ENCODE results near the gene ATP8A1.
A peak's percentile ranks its signal among the peaks of the same experiment; 100 is the strongest.

ATP8A1 gene

DNA sequence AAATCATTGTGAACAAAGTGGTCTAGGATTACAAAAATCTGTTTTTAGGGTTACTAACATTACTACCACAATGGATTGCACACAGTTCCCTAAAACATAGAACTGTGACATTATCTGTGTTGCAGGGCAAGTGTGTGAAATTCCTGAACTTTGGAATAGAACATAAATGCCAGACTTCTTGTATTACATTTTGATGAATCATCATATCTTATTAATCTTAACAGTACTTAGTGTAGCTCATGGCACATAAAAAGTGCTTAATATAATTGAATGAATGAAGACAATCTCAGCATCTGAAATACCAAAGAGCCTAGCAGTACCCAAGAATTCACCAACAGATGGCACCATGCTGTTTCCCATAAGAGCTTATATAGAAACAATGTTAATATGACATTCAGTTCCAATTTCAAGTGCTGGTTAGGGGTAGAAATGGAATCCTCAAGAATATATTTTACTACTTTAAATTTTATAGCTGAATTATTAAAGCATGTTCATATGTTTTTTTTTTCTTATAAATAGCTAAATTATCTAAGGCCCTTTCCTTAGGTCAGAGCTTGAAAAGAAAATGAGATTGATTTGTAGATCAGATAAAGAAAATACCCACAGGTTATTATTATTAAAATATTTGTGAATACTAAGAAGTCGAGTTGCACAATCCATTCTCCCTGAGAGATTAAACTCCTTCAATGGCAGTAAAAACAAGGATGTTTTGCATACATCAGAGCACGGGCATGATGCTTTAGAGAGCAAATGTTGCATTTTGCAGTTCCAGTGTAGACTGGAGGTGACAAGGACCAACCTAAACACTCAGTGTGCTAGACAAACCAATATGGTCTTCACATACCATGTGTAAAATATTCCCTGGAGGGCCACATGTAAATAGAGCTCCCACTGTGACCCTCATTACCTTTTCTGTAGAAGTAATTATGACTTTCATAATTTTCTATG is 285.3 kb downstream of the ATP8A1 start:
- Histone ChIP-seq H3K4me1 (ENCODE audit: control insufficient read depth in 1 of 2, insufficient read depth in 2 of 2, low read length in 2 of 2) (no peaks in the 10 kb centered on the region), H3K36me3 (ENCODE audit: control insufficient read depth in 1 of 2, insufficient read depth in 2 of 2, low read length in 2 of 2) (no peaks in the 10 kb centered on the region), H3K27ac (ENCODE audit: low read length) (no peak overlapping the region), H3K9me3 (ENCODE audit: control insufficient read depth in 1 of 2, low read length in 2 of 2) (no peaks in the 10 kb centered on the region), H3K27me3 (ENCODE audit: low read depth, low read length) (no peaks in the 10 kb centered on the region), H3K4me3 (ENCODE audit: low read depth in 1 of 2, low read length in 2 of 2) (no peak overlapping the region)

DNA sequence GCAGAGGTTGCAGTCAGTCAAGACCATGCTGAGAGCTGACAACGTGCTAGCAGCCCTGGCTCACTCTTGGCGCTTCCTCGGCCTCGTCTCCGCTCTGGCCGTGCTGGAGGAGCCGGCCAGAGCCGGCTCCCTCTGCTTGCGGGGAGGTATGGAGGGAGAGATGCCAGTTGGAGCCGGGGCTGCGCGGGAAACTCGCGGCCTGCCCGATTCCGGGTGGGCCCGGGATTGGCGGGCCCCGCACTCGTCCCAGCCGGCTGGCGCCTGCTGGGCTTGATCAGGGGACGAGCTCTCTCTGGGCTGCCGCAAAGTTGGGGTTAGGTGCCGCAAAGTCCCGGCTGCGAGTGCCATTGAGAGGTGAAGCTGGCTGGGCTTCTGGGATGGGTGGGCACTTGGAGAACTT is 287.4 kb downstream of the ATP8A1 start:
- Histone ChIP-seq H3K27me3 (ENCODE audit: low read depth, low read length) (no peaks in the 10 kb centered on the region), H3K27ac (ENCODE audit: low read length) (no peak overlapping the region), H3K4me1 (ENCODE audit: control insufficient read depth in 1 of 2, insufficient read depth in 2 of 2, low read length in 2 of 2) (no peaks in the 10 kb centered on the region), H3K9me3 (ENCODE audit: control insufficient read depth in 1 of 2, low read length in 2 of 2) (no peaks in the 10 kb centered on the region), H3K4me3 (ENCODE audit: low read depth in 1 of 2, low read length in 2 of 2) (no peak overlapping the region), H3K36me3 (ENCODE audit: control insufficient read depth in 1 of 2, insufficient read depth in 2 of 2, low read length in 2 of 2) (no peaks in the 10 kb centered on the region)

DNA sequence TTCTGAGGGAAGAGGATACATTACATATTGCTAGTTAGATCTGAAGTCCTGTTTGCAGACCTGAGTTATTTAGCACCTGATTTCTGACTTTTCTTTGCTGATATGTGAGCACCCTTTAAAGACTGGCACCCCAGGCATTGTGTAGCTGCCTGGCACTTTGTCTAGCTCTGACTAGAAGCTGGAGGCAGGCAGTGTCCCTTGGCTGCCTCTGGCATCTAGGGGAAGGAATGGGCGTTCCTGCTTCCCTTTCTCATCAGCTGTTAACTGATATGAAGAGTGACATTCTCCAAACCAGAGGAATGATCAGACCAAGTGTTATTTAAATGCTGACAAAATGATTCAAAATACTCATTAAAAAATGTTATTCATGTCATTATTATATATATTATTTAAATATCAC is 289.9 kb downstream of the ATP8A1 start:
- Histone ChIP-seq H3K9me3 (ENCODE audit: control insufficient read depth in 1 of 2, low read length in 2 of 2) (peaks cover 0 to 3% of the 10 kb centered on the region in 2 donors), H3K27me3 (ENCODE audit: low read depth, low read length) (no peaks in the 10 kb centered on the region), H3K4me1 (ENCODE audit: control insufficient read depth in 1 of 2, insufficient read depth in 2 of 2, low read length in 2 of 2) (no peaks in the 10 kb centered on the region), H3K27ac (ENCODE audit: low read length) (no peak overlapping the region), H3K4me3 (ENCODE audit: low read depth in 1 of 2, low read length in 2 of 2) (no peak overlapping the region), H3K36me3 (ENCODE audit: control insufficient read depth in 1 of 2, insufficient read depth in 2 of 2, low read length in 2 of 2) (no peaks in the 10 kb centered on the region)

DNA sequence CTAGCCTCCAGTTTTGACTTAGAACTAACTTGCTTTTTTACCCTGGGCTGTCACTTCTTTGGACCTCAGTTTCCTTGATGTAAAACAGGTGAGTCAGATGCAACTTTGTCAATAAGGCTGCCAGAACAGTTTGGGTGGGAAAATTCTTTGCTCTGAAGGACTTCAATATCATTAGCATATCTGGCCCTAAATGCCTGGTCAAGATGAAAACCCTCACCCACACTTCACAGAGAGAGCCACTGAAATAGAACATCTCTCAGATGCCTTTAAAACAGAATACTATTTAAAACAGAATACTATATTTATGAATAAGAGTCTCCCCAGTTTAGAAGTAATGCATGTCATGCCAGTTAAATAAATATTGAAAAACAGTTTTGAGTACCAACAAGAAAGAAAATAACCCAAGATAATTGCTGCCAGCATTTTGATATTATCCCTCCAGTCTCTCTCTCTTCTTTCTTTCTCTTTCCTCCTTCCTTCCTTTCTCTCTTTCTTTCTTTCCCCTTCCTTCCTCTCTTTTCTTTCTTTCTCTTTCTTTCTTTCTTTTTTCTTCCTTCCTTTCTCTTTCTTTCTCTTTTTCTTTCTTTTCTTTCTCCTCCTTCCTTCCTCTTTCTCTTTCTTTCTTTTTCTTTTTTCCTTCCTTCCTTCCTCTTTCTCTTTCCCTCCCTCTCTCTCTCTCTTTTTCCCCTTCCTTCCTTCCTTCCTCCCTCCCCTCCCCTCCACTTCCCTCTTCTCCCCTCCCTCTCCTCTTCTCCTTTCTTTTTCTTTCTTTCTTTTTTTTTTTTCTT is 292.4 kb downstream of the ATP8A1 start:
- Histone ChIP-seq H3K27me3 (ENCODE audit: low read depth, low read length) (no peaks in the 10 kb centered on the region), H3K27ac (ENCODE audit: low read length) (no peak overlapping the region), H3K4me3 (ENCODE audit: low read depth in 1 of 2, low read length in 2 of 2) (no peak overlapping the region), H3K4me1 (ENCODE audit: control insufficient read depth in 1 of 2, insufficient read depth in 2 of 2, low read length in 2 of 2) (peaks cover 0 to 5% of the 10 kb centered on the region in 2 donors), H3K36me3 (ENCODE audit: control insufficient read depth in 1 of 2, insufficient read depth in 2 of 2, low read length in 2 of 2) (no peaks in the 10 kb centered on the region), H3K9me3 (ENCODE audit: control insufficient read depth in 1 of 2, low read length in 2 of 2) (peaks cover 0 to 3% of the 10 kb centered on the region in 2 donors)

DNA sequence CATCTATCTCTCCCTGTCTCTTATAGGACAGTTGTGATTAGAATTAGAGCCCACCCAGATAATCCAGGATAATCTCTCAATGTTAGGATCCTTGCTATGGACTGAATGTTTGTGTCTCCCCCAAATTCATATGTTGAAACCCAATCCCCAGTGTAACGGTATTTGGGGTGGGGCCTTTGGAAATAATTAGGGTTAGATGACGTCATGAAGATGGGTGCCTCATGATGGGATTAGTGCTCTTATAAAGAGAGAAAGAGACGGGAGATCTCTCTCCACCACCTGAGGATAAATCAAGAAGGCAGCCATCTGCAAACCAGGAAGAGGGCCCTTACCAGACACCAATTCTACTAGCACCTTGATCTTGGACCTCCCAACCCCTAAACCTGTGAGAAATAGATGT is 293.3 kb downstream of the ATP8A1 start:
- H3K4me3 ChIP-seq (ENCODE audit: low read depth in 1 of 2, low read length in 2 of 2): no peak overlapping the region
- H3K4me1 ChIP-seq (ENCODE audit: control insufficient read depth in 1 of 2, insufficient read depth in 2 of 2, low read length in 2 of 2): peaks cover 0 to 5% of the 10 kb centered on the region in 2 donors
- H3K36me3 ChIP-seq (ENCODE audit: control insufficient read depth in 1 of 2, insufficient read depth in 2 of 2, low read length in 2 of 2): no peaks in the 10 kb centered on the region
- no peak overlapping the region for H3K27ac ChIP-seq (ENCODE audit: low read length)
- peaks cover 0 to 3% of the 10 kb centered on the region in 2 donors for H3K9me3 ChIP-seq (ENCODE audit: control insufficient read depth in 1 of 2, low read length in 2 of 2)
- no peaks in the 10 kb centered on the region for H3K27me3 ChIP-seq (ENCODE audit: low read depth, low read length)

DNA sequence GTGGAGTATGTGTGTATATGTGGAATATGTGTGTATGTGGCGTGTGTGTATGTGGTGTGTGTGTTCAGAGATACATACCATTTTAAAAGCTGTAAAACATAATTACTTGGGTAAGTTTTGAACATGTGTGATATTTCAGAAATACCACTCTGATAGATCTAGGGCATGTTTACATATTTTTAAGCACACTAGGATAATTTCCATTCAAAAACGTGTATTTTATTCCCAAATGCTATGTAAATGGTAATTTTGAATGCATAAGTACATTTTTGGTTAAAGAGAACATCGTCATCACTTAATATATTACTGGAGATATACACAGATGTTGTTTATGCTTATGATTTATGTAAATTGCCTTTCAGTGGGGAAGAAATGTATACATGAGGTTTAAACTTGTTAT is 294.3 kb downstream of the ATP8A1 start:
- Histone ChIP-seq H3K27ac (ENCODE audit: low read length) (no peak overlapping the region), H3K36me3 (ENCODE audit: control insufficient read depth in 1 of 2, insufficient read depth in 2 of 2, low read length in 2 of 2) (no peaks in the 10 kb centered on the region), H3K4me3 (ENCODE audit: low read depth in 1 of 2, low read length in 2 of 2) (no peak overlapping the region), H3K27me3 (ENCODE audit: low read depth, low read length) (no peaks in the 10 kb centered on the region), H3K9me3 (ENCODE audit: control insufficient read depth in 1 of 2, low read length in 2 of 2) (peaks cover 0 to 3% of the 10 kb centered on the region in 2 donors), H3K4me1 (ENCODE audit: control insufficient read depth in 1 of 2, insufficient read depth in 2 of 2, low read length in 2 of 2) (peaks cover 0 to 5% of the 10 kb centered on the region in 2 donors)

DNA sequence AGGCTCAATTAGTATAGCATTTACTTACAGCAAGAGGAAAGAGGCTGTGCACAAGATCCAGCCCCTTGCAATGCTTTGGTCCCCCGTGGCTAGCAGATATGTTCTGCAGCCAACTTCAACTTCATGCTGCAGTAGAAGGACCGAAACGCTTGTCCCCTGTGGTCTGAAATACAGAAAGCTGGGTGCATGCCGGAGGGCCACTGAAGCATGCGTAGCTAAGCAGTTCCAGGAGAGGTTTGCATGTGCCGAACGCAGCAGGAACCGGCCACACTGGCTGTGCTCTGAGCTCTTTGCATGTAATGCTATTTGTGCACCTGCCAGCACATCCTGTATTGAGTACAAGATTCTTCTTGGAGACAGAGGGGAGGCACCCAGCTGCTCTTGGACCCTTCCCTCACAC is 295.4 kb downstream of the ATP8A1 start:
- H3K27me3 ChIP-seq (ENCODE audit: low read depth, low read length): no peaks in the 10 kb centered on the region
- no peak overlapping the region for H3K27ac ChIP-seq (ENCODE audit: low read length)
- peaks cover 0 to 5% of the 10 kb centered on the region in 2 donors for H3K4me1 ChIP-seq (ENCODE audit: control insufficient read depth in 1 of 2, insufficient read depth in 2 of 2, low read length in 2 of 2)
- no peak overlapping the region for H3K4me3 ChIP-seq (ENCODE audit: low read depth in 1 of 2, low read length in 2 of 2)
- no peaks in the 10 kb centered on the region for H3K36me3 ChIP-seq (ENCODE audit: control insufficient read depth in 1 of 2, insufficient read depth in 2 of 2, low read length in 2 of 2)
- peaks cover 0 to 3% of the 10 kb centered on the region in 2 donors for H3K9me3 ChIP-seq (ENCODE audit: control insufficient read depth in 1 of 2, low read length in 2 of 2)

DNA sequence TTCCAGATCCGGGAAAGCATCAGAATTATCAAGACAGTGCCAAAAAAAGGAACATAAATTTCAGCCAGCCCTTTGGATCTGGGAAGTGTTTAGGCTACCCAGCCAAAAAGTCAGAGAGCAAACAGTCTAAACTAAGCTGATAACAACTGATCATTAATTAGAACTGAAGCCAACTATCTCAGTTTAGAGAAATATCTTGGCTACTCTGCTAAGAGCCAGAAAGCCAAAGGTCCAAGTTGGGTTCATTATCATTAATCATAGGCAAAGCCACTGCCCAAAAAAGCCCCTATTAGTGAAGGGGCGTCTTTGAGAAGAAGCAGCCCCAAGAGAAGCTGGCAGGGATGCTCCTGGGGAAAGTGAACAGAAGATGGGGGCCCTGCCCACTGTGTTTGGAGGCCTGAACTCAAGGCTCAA is 296.6 kb downstream of the ATP8A1 start:
- peaks cover 0 to 3% of the 10 kb centered on the region in 2 donors for H3K9me3 ChIP-seq (ENCODE audit: control insufficient read depth in 1 of 2, low read length in 2 of 2)
- H3K4me1 ChIP-seq (ENCODE audit: control insufficient read depth in 1 of 2, insufficient read depth in 2 of 2, low read length in 2 of 2): peaks cover 0 to 5% of the 10 kb centered on the region in 2 donors
- H3K36me3 ChIP-seq (ENCODE audit: control insufficient read depth in 1 of 2, insufficient read depth in 2 of 2, low read length in 2 of 2): no peaks in the 10 kb centered on the region
- no peaks in the 10 kb centered on the region for H3K27me3 ChIP-seq (ENCODE audit: low read depth, low read length)
- H3K4me3 ChIP-seq (ENCODE audit: low read depth in 1 of 2, low read length in 2 of 2): peak overlapping the region; percentile 40 to 45
- no peak overlapping the region for H3K27ac ChIP-seq (ENCODE audit: low read length)

DNA sequence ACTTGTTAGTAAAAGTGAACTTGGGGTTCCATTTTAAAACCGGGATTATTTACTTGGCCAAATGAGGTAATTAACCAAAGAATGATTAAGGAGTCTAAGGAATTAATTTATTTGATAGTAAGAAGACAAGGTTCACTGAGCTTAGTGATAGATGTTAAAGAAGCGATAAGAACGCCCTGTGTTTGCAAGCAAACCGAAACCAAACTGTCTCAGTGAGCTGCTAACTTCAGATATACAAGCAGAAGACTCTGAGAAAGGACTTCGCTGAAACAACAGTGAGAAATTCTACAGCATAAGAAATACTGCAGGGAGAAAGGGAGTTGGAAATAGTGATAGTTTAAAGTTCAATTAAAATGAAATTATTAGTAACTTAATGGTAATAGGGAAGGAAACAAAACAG is 297.2 kb downstream of the ATP8A1 start:
- no peak overlapping the region for H3K27ac ChIP-seq (ENCODE audit: low read length)
- H3K4me1 ChIP-seq (ENCODE audit: control insufficient read depth in 1 of 2, insufficient read depth in 2 of 2, low read length in 2 of 2): peaks cover 0 to 5% of the 10 kb centered on the region in 2 donors
- H3K9me3 ChIP-seq (ENCODE audit: control insufficient read depth in 1 of 2, low read length in 2 of 2): peaks cover 0 to 3% of the 10 kb centered on the region in 2 donors
- H3K4me3 ChIP-seq (ENCODE audit: low read depth in 1 of 2, low read length in 2 of 2): peak overlapping the region; percentile 40 to 45
- H3K36me3 ChIP-seq (ENCODE audit: control insufficient read depth in 1 of 2, insufficient read depth in 2 of 2, low read length in 2 of 2): no peaks in the 10 kb centered on the region
- no peaks in the 10 kb centered on the region for H3K27me3 ChIP-seq (ENCODE audit: low read depth, low read length)
